GM21723 (cell line): ENCODE results near the gene CARD9.
"Not testable (repeated sequence)": the region's sequence is repeated elsewhere in the genome, so short reads cannot be mapped to it uniquely, and the experiment has no call there.

Experiments used
- ATAC-seq: cut with Tn5 transposase; IDR thresholded peaks from one replicate; pipeline ENCODE4 v1.9.1; 2021; ENCODE audit warnings: mild to moderate bottlenecking, moderate library complexity; ENCODE audit not compliant: unreplicated experiment

The CARD9 gene

GRCh38 chr9:136326061-136326760 is 47.3 kb downstream of the CARD9 start:
- ATAC-seq, result no peak

- ATAC-seq, result no peak
Measured at GRCh38 chr9:136325358-136325757, 48.1 kb downstream of the CARD9 start.

GRCh38 chr9:136324501-136325300 is 48.8 kb downstream of the CARD9 start:
- ATAC-seq, result no peak

GRCh38 chr9:136323371-136323789 is 50.1 kb downstream of the CARD9 start:
- no peak for ATAC-seq

- ATAC-seq, result no peak
Measured at GRCh38 chr9:136322756-136323330, 50.6 kb downstream of the CARD9 start.

GRCh38 chr9:136321561-136321960 is 51.9 kb downstream of the CARD9 start:
- ATAC-seq, result no peak

GRCh38 chr9:136320972-136321371 is 52.5 kb downstream of the CARD9 start:
- not testable (repeated sequence) for ATAC-seq

- not testable (repeated sequence) for ATAC-seq
Measured at GRCh38 chr9:136319955-136320354, 53.5 kb downstream of the CARD9 start.

GRCh38 chr9:136319244-136319643 is 54.2 kb downstream of the CARD9 start:
- ATAC-seq, result not testable (repeated sequence)

GRCh38 chr9:136318776-136319241 is 54.7 kb downstream of the CARD9 start:
- ATAC-seq, result no peak

- ATAC-seq, result no peak
Measured at GRCh38 chr9:136318111-136318775, 55.2 kb downstream of the CARD9 start.

- no peak for ATAC-seq
Measured at GRCh38 chr9:136317695-136318094, 55.8 kb downstream of the CARD9 start.

- no peak for ATAC-seq
Measured at GRCh38 chr9:136316896-136317676, 56.4 kb downstream of the CARD9 start.

- ATAC-seq, result no peak
Measured at GRCh38 chr9:136316271-136316751, 57.2 kb downstream of the CARD9 start.

GRCh38 chr9:136314944-136315343 is 58.5 kb downstream of the CARD9 start:
- ATAC-seq, result no peak

GRCh38 chr9:136314056-136314416 is 59.4 kb downstream of the CARD9 start:
- ATAC-seq, result no peak
